ENCODE results near the gene TNFSF18. TPM values are rescaled to one million over a fixed set of nuclear protein-coding genes. Genes with fewer than 3 reads are reported as not detected.

Gene TNFSF18
- total RNA-seq, 1 donor from 2014 or later, result not detected

GRCh38 chr1:173052681-173053196 is 2.0 kb upstream of the TNFSF18 start:
- no peak for DNase-seq (ENCODE audit: low spot score, unreplicated experiment)
- Mint-ChIP-seq H3K27me3 (no peaks in the 10 kb centered on the region), H3K4me3 (ENCODE audit: low read depth) (no peak overlapping the region), H3K27ac (no peak overlapping the region), H3K4me1 (ENCODE audit: low read depth) (no peaks in the 10 kb centered on the region), H3K36me3 (ENCODE audit: insufficient read depth) (no peaks in the 10 kb centered on the region), H3K9me3 (ENCODE audit: low read depth) (no peaks in the 10 kb centered on the region)
- no peak for TF ChIP-seq CTCF (IDR thresholded peaks at IDR 0.05; ENCODE audit: unreplicated experiment)

- Mint-ChIP-seq H3K27ac (no peak overlapping the region), H3K4me3 (ENCODE audit: low read depth) (no peak overlapping the region), H3K36me3 (ENCODE audit: insufficient read depth) (no peaks in the 10 kb centered on the region), H3K27me3 (no peaks in the 10 kb centered on the region), H3K4me1 (ENCODE audit: low read depth) (no peaks in the 10 kb centered on the region), H3K9me3 (ENCODE audit: low read depth) (no peaks in the 10 kb centered on the region)
- DNase-seq (ENCODE audit: low spot score, unreplicated experiment), result no peak
- no peak for TF ChIP-seq CTCF (IDR thresholded peaks at IDR 0.05; ENCODE audit: unreplicated experiment)
These were observed 1.5 kb downstream of the TNFSF18 start for GRCh38 chr1:173049322-173049633.

GRCh38 chr1:173048621-173049321 is 2.0 kb downstream of the TNFSF18 start:
- DNase-seq (ENCODE audit: low spot score, unreplicated experiment), result no peak
- Mint-ChIP-seq H3K4me3 (ENCODE audit: low read depth) (no peak overlapping the region), H3K4me1 (ENCODE audit: low read depth) (no peaks in the 10 kb centered on the region), H3K9me3 (ENCODE audit: low read depth) (no peaks in the 10 kb centered on the region), H3K36me3 (ENCODE audit: insufficient read depth) (no peaks in the 10 kb centered on the region), H3K27me3 (no peaks in the 10 kb centered on the region), H3K27ac (no peak overlapping the region)
- no peak for TF ChIP-seq CTCF (IDR thresholded peaks at IDR 0.05; ENCODE audit: unreplicated experiment)

GRCh38 chr1:173044656-173045055 is 6.1 kb downstream of the TNFSF18 start:
- Mint-ChIP-seq H3K36me3 (ENCODE audit: insufficient read depth) (no peaks in the 10 kb centered on the region), H3K27me3 (no peaks in the 10 kb centered on the region), H3K4me3 (ENCODE audit: low read depth) (no peak overlapping the region), H3K4me1 (ENCODE audit: low read depth) (no peaks in the 10 kb centered on the region), H3K9me3 (ENCODE audit: low read depth) (no peaks in the 10 kb centered on the region), H3K27ac (no peak overlapping the region)
- TF ChIP-seq CTCF (IDR thresholded peaks at IDR 0.05; ENCODE audit: unreplicated experiment), result no peak
- DNase-seq (ENCODE audit: low spot score, unreplicated experiment), result no peak

- Mint-ChIP-seq H3K27ac (no peak overlapping the region), H3K4me3 (ENCODE audit: low read depth) (no peak overlapping the region), H3K27me3 (no peaks in the 10 kb centered on the region), H3K36me3 (ENCODE audit: insufficient read depth) (no peaks in the 10 kb centered on the region), H3K9me3 (ENCODE audit: low read depth) (no peaks in the 10 kb centered on the region), H3K4me1 (ENCODE audit: low read depth) (no peaks in the 10 kb centered on the region)
- no peak for DNase-seq (ENCODE audit: low spot score, unreplicated experiment)
- TF ChIP-seq CTCF (IDR thresholded peaks at IDR 0.05; ENCODE audit: unreplicated experiment), result no peak
These were observed 7.5 kb downstream of the TNFSF18 start for GRCh38 chr1:173043253-173043652.

All from progenitor cell of endocrine pancreas (in vitro differentiated cells).